Activated naive CD8-positive, alpha-beta T cell (primary cell): ENCODE results near the gene A2M.

Experiments
- H3K27ac Mint-ChIP-seq: one replicate; pipeline ENCODE4 v1.8.0; 2021; ENCODE audit warnings: mixed read lengths
- H3K27me3 Mint-ChIP-seq: one replicate; pipeline ENCODE4 v1.8.0; 2021; ENCODE audit warnings: mixed read lengths
- H3K36me3 Mint-ChIP-seq: one replicate; pipeline ENCODE4 v1.8.0; 2021; ENCODE audit warnings: mixed read lengths
- H3K4me1 Mint-ChIP-seq: one replicate; pipeline ENCODE4 v1.8.0; 2021; ENCODE audit warnings: low read depth, mixed read lengths
- H3K4me3 Mint-ChIP-seq: one replicate; pipeline ENCODE4 v1.8.0; 2021; ENCODE audit warnings: mild to moderate bottlenecking, mixed read lengths
- H3K9me3 Mint-ChIP-seq: one replicate; pipeline ENCODE4 v1.8.0; 2021; ENCODE audit warnings: low read depth, mixed read lengths

The A2M gene

DNA sequence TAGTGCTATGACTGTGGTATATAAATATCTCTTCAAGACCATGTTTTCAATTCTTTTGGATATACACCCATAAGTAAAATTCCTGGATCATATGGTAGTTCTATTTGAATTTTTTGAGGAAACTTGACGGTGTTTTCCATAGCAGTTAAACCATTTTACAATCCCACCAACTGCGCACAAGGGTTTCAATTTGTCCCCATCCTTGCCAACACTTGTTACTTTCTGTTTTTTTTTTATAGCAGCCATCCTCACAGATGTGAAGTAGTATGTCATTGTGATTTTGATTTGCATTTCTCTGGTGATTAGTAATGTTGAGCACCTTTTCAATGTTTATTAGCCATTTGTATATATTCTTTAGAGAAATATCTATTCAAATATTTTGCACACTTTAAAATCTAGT is 14.5 kb upstream of the A2M start:
- no peaks in the 10 kb centered on the region for H3K27me3 Mint-ChIP-seq
- H3K27ac Mint-ChIP-seq = no peak overlapping the region
- peaks cover 7% of the 10 kb centered on the region for H3K9me3 Mint-ChIP-seq
- no peak overlapping the region for H3K4me3 Mint-ChIP-seq
- peaks cover 6% of the 10 kb centered on the region for H3K36me3 Mint-ChIP-seq
- no peaks in the 10 kb centered on the region for H3K4me1 Mint-ChIP-seq

GRCh38 chr12:9127936-9128663 is 12.4 kb upstream of the A2M start:
- no peaks in the 10 kb centered on the region for H3K27me3 Mint-ChIP-seq
- H3K36me3 Mint-ChIP-seq = peaks cover 8% of the 10 kb centered on the region
- H3K4me3 Mint-ChIP-seq = no peak overlapping the region
- no peaks in the 10 kb centered on the region for H3K4me1 Mint-ChIP-seq
- peaks cover 7% of the 10 kb centered on the region for H3K9me3 Mint-ChIP-seq
- no peak overlapping the region for H3K27ac Mint-ChIP-seq

DNA sequence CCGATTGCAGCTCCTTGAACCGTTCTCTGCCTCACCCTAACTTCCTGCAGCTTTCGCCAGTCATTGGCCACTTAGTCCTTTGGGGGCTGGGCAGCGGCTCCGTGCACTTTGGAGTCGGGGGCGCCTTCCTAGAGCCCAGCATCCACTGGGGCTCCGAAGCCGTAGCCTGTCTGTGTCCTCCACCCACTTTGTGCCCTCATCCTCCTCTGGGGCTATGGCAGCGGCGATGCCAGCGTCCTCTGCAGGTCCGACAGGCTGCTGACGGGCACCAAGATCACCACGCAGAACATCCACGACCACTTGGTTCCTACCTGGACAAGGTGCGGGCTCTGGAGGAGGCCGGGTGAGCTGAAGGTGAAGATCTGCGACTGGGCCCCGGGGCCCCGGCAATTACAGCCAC is 11.8 kb upstream of the A2M start:
- Mint-ChIP-seq H3K9me3 (peaks cover 7% of the 10 kb centered on the region), H3K27ac (no peak overlapping the region), H3K4me1 (no peaks in the 10 kb centered on the region), H3K4me3 (no peak overlapping the region), H3K27me3 (no peaks in the 10 kb centered on the region), H3K36me3 (peaks cover 8% of the 10 kb centered on the region)

DNA sequence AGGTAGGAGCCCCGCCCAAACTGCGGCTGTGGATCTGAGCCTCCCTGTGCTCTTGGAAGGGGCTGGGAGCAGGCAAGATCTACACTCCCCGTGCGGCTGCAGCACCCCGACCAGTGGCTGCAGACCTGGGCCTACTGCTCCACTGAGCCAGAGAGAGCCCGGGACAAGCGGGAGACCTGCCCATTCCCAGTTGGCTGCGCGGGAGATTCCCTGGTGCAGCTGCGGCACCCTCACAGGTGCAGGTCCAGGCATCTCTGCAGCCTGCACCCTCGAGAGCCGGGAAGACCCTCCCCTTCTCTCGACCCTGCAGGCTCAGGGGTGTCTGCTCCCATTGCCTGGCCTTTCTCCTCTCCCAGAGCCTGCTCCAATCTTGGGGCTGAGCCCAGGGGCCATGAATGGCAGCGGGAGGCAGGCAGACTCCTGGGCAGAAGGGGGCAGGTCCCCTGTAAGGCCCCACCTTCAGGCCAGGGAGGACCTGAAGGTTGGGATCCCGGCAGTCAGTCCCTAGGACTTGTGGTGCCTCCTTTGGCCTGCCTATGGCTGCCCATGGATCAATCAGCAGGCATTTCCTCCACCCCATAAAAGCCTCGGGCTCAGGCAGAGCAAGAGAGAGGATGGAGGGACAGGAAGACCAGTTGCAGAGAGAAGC is 8.8 kb upstream of the A2M start:
- Mint-ChIP-seq H3K4me1 (no peaks in the 10 kb centered on the region), H3K27ac (no peak overlapping the region), H3K4me3 (no peak overlapping the region), H3K9me3 (no peaks in the 10 kb centered on the region), H3K36me3 (peaks cover 2% of the 10 kb centered on the region), H3K27me3 (no peaks in the 10 kb centered on the region)

DNA sequence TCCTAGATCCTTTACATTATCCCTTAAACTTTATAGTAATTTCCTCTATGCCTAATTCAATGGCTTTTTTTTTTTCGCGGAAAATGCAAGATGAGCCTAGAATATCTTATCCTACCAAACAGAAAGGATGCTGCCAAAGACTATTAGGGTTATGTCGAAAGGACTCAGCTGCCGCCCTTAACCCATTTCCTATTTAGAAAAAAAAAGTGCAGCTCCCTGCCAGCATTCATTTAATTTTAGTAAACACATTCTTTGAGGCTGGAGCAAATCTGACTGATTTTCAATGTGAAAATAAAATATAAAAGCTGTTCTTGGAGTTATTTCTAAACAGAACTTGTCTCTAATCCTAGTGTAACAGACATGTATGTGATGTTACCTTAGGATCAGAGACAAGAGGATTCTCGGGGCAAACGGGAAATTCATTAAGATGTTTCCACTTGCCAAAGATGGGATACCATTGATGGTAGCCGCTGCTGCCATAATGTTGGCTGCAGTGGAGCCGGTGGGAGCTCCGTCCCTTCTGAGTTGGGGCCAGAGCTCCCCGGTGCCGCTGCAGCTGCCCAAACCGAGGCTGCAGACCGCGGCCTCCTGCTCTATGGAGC is 8.2 kb upstream of the A2M start:
- H3K27ac Mint-ChIP-seq = no peak overlapping the region
- H3K36me3 Mint-ChIP-seq = peaks cover 2% of the 10 kb centered on the region

GRCh38 chr12:9122091-9122609 is 6.4 kb upstream of the A2M start:
- Mint-ChIP-seq H3K27ac (no peak overlapping the region), H3K4me3 (no peak overlapping the region), H3K27me3 (no peaks in the 10 kb centered on the region), H3K4me1 (no peaks in the 10 kb centered on the region), H3K36me3 (peaks cover 2% of the 10 kb centered on the region), H3K9me3 (no peaks in the 10 kb centered on the region)

More for the DNA sequence above, 8.2 kb upstream of the A2M start:
- Mint-ChIP-seq H3K4me3 (no peak overlapping the region), H3K9me3 (no peaks in the 10 kb centered on the region), H3K27me3 (no peaks in the 10 kb centered on the region), H3K4me1 (no peaks in the 10 kb centered on the region)

DNA sequence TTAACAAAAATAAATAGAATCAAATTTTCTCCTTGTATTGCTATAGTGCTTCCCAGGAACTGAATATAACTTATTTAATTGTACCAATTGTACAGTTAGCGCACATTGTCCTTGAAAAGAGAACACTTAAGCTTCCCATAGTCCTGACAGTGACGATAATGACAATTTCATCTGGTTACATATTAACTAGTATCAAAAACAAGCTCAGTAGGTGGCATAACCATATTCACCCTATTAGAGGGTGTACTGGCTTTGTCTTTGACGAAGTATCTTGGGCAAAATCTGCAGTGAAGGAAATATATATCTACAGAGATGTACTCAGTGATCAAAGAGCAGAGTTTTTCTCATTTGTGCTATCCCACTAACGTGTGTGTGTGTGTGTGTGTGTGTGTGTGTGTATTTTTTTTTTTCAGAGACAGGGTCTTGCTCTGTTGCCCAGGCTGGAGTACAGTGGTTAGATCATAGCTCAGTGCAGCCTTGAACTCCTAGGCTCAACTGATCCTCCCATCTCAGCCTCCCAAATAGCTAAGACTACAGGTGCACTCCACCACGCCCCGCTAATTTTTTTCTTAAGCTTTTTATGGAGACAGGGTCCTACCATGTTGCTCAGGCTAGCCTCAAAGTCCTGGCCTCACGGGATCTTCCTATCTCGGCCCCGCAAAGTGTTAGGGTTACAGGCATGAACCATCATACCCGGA is 4.9 kb upstream of the A2M start:
- Mint-ChIP-seq H3K9me3 (no peaks in the 10 kb centered on the region), H3K27ac (no peak overlapping the region), H3K36me3 (peaks cover 2% of the 10 kb centered on the region), H3K4me3 (no peak overlapping the region), H3K4me1 (peaks cover 9% of the 10 kb centered on the region), H3K27me3 (no peaks in the 10 kb centered on the region)

GRCh38 chr12:9118158-9118557 is 2.4 kb upstream of the A2M start:
- no peak overlapping the region for H3K27ac Mint-ChIP-seq
- H3K4me1 Mint-ChIP-seq = peaks cover 11% of the 10 kb centered on the region
- H3K36me3 Mint-ChIP-seq = peaks cover 4% of the 10 kb centered on the region
- H3K9me3 Mint-ChIP-seq = no peaks in the 10 kb centered on the region
- H3K27me3 Mint-ChIP-seq = no peaks in the 10 kb centered on the region
- no peak overlapping the region for H3K4me3 Mint-ChIP-seq

DNA sequence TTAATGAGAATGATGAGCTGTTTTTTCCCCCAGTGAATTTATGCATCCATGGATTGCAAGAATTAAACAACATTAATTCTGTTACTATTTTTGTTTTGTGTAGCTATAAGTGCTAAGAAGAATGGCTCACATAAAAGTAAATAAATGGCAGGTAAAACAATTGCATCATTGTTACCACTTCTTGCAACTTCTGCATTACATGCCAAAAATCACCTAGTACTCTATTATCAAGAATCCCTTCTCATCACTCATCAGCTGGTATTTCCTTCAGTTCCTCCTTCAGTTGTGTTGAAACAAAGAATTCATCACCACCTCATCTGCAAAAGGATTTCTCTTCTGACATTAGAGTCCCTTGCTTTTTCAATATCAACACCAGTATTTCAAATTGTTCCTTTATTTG is 773 bp downstream of the A2M start:
- peaks cover 6% of the 10 kb centered on the region for H3K36me3 Mint-ChIP-seq
- H3K9me3 Mint-ChIP-seq = no peaks in the 10 kb centered on the region
- H3K27me3 Mint-ChIP-seq = no peaks in the 10 kb centered on the region
- H3K4me1 Mint-ChIP-seq = peaks cover 11% of the 10 kb centered on the region
- H3K4me3 Mint-ChIP-seq = no peak overlapping the region
- H3K27ac Mint-ChIP-seq = no peak overlapping the region

- Mint-ChIP-seq H3K27me3 (no peaks in the 10 kb centered on the region), H3K4me3 (no peak overlapping the region), H3K9me3 (no peaks in the 10 kb centered on the region), H3K36me3 (peaks cover 6% of the 10 kb centered on the region), H3K27ac (no peak overlapping the region), H3K4me1 (peaks cover 11% of the 10 kb centered on the region)
Observed at GRCh38 chr12:9113987-9114309, 1.8 kb downstream of the A2M start.

DNA sequence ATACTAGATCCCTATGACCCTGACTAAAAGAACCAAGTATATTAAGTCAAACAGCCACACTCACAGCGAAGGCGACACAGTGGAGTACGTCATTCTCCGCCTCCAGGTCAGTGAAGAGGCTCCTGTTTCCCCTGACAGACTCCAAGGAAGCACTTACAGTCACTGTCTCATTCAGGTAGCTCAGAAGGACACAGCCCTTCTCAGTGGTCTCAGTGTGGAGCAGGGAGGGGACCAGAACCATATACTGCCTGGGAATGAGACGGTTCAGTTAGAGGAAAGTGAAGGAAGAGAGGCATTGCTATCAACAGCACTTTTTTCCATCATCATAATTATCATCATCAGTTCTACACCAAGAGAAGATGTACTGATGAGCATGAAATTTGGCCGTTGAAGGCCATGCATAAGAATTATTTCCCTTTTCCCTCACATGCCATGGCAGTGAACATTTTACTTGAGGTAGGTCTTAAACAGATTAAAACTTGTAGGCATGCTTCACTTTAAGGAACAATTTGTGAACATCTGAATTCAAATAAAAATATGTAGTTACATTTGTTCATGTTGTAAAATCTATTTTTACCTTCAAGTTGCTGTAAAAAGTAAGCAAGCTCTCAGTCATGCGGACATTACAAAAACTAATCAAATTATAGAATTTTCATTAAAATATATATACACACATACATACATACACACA is 2.3 kb downstream of the A2M start:
- H3K4me1 Mint-ChIP-seq = peaks cover 11% of the 10 kb centered on the region
- no peak overlapping the region for H3K4me3 Mint-ChIP-seq
- H3K9me3 Mint-ChIP-seq = no peaks in the 10 kb centered on the region
- no peak overlapping the region for H3K27ac Mint-ChIP-seq
- H3K36me3 Mint-ChIP-seq = peaks cover 6% of the 10 kb centered on the region
- no peaks in the 10 kb centered on the region for H3K27me3 Mint-ChIP-seq

DNA sequence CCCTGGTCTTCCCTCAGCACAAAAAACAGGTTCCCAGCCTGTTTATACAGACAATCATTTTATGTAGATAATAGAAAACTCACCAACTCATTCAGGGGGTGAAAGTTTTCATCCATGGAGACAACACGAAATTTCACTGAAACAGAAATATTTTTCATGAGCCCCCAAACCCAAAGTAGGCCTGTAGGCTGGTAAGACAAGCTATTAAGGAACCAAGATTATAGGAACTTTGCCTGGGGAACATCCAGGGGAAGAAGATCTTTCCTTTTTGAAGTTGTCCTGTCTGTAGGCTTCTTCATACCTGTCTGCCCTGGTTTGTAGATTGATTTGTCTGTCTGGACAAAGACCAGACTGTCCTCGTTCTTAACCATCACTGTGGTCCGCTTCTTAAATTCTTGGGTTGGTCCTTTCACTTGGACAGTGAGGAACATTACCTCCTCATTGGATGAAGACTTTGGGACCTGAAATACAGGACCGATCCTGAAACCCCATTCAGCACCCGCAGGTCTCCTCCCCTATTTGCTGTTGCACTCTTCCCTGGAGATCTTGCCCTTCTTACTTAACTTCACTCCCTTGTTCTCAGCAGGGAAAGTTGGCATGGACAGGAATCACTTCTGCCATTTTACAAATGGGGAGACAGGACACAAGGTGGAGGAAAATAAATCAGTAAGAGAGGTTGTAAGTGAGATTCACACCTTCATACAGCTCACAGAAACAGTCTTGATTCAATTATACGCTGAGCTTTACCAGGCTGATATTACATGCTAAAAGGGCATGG is 3.5 kb downstream of the A2M start:
- Mint-ChIP-seq H3K4me3 (no peak overlapping the region), H3K36me3 (peaks cover 6% of the 10 kb centered on the region), H3K9me3 (no peaks in the 10 kb centered on the region), H3K27me3 (no peaks in the 10 kb centered on the region), H3K27ac (no peak overlapping the region), H3K4me1 (peaks cover 11% of the 10 kb centered on the region)

GRCh38 chr12:9111525-9111924 is 4.2 kb downstream of the A2M start:
- Mint-ChIP-seq H3K27me3 (no peaks in the 10 kb centered on the region), H3K9me3 (no peaks in the 10 kb centered on the region), H3K27ac (no peak overlapping the region), H3K36me3 (peaks cover 6% of the 10 kb centered on the region), H3K4me3 (no peak overlapping the region), H3K4me1 (peaks cover 10% of the 10 kb centered on the region)
